IMR-90 (cell line): ENCODE measurements around the gene TMEM101. TPM values are rescaled to one million over a fixed set of nuclear protein-coding genes. Genes with fewer than 3 reads are reported as not detected.
"Not testable (repeated sequence)": the region's sequence is repeated elsewhere in the genome, so short reads cannot be mapped to it uniquely, and the experiment has no call there.

Experiments used
- ATAC-seq: fragments of 200-7000 bp; cut with Tn5 transposase; 2 replicates; pipeline ENCODE4 v1.9.1; 2020; ENCODE audit warnings: low read depth, mild to moderate bottlenecking, moderate library complexity
- BruUV-seq: library from RNA; stranded (reverse); fragments of 400-500 nt; replicated peaks from 2 replicates; lab custom pipeline; 2021; lab: Mats Ljungman, UMichigan
- CTCF ChIA-PET: fragments of 300-600 bp; formaldehyde crosslinking; extraction: SDS; loops from one replicate; lab custom pipeline; 2021; ENCODE audit warnings: antibody characterized with exemption; lab: Yijun Ruan, JAX
- POLR2A ChIA-PET: fragments of 300-600 bp; sonication (Branson Sonifier 250); formaldehyde crosslinking; loops from one replicate; lab custom pipeline; 2022; ENCODE audit warnings: antibody characterized with exemption; ENCODE audit not compliant: unreplicated experiment; lab: Charles Lee
- DNase-seq: peaks from one replicate; pipeline ENCODE4 v3.0.0; 2013
- H2AFZ ChIP-seq: replicated peaks from 2 replicates; pipeline ENCODE3; 2013; ENCODE audit warnings: low read length, mild to moderate bottlenecking; ENCODE audit not compliant: poor library complexity
- H2AK5ac ChIP-seq: 2 replicates; pipeline ENCODE4 v1.6.1; 2013; ENCODE audit warnings: low read depth, low read length, inconsistent platforms
- H2AK9ac ChIP-seq: replicated peaks from 2 replicates; pipeline ENCODE3; 2013; ENCODE audit warnings: mild to moderate bottlenecking, low read depth, low read length, moderate library complexity; ENCODE audit not compliant: poor library complexity
- H2BK120ac ChIP-seq: 2 replicates; pipeline ENCODE4 v1.6.1; 2013; ENCODE audit warnings: low read depth, low read length, inconsistent platforms
- H2BK15ac ChIP-seq: 3 replicates; pipeline ENCODE4 v1.6.1; 2013; ENCODE audit warnings: low read depth, low read length, inconsistent platforms
- H2BK20ac ChIP-seq: 2 replicates; pipeline ENCODE4 v1.6.1; 2013; ENCODE audit warnings: low read depth, mild to moderate bottlenecking, inconsistent platforms, low read length, moderate library complexity
- H2BK5ac ChIP-seq: 2 replicates; pipeline ENCODE4 v1.6.1; 2013; ENCODE audit warnings: mild to moderate bottlenecking, low read depth, low read length, inconsistent platforms; ENCODE audit not compliant: poor library complexity, severe bottlenecking
- H3K14ac ChIP-seq: replicated peaks from 2 replicates; pipeline ENCODE4 v1.6.1; 2013; ENCODE audit warnings: low read depth, low read length, inconsistent platforms
- H3K18ac ChIP-seq: 2 replicates; pipeline ENCODE4 v1.6.1; 2013; ENCODE audit warnings: low read depth, low read length, control low read depth
- H3K23ac ChIP-seq: 2 replicates; pipeline ENCODE4 v1.6.1; 2013; ENCODE audit warnings: low read depth, low read length, inconsistent platforms
- H3K27ac ChIP-seq: 2 replicates; pipeline ENCODE4 v1.5.1; 2013; ENCODE audit warnings: mild to moderate bottlenecking, control low read depth, low read length; ENCODE audit not compliant: insufficient read depth
- H3K27me3 ChIP-seq: 2 replicates; pipeline ENCODE4 v1.6.1; 2013; ENCODE audit warnings: low read length; ENCODE audit not compliant: control insufficient read depth, insufficient read depth
- H3K36me3 ChIP-seq: 2 replicates; pipeline ENCODE4 v1.6.1; 2013; ENCODE audit warnings: low read length, mixed read lengths; ENCODE audit not compliant: control insufficient read depth, insufficient read depth
- H3K4ac ChIP-seq: 2 replicates; pipeline ENCODE4 v1.6.1; 2013; ENCODE audit warnings: low read depth, low read length, inconsistent platforms
- H3K4me1 ChIP-seq: 2 replicates; pipeline ENCODE4 v1.6.1; 2013; ENCODE audit warnings: low read length, mixed read lengths; ENCODE audit not compliant: control insufficient read depth, insufficient read depth
- H3K4me2 ChIP-seq: 2 replicates; pipeline ENCODE4 v1.6.1; 2013; ENCODE audit warnings: low read depth, mild to moderate bottlenecking, control low read depth, low read length, moderate library complexity
- H3K4me3 ChIP-seq: 2 replicates; pipeline ENCODE4 v1.5.1; 2013; ENCODE audit warnings: low read depth, mild to moderate bottlenecking, control low read depth, low read length, moderate library complexity; ENCODE audit not compliant: insufficient read depth
- H3K56ac ChIP-seq: 2 replicates; pipeline ENCODE4 v1.6.1; 2013; ENCODE audit warnings: low read length, inconsistent platforms; ENCODE audit not compliant: insufficient read depth; ENCODE audit errors: extremely low read depth
- H3K79me1 ChIP-seq, 2 experiments: 2 replicates each; pipeline ENCODE4 v1.6.1; 2013; ENCODE audit warnings: low read length in 2 of 2, inconsistent platforms in 1 of 2, low read depth in 1 of 2
- H3K9ac ChIP-seq: 2 replicates; pipeline ENCODE4 v1.6.1; 2013; ENCODE audit warnings: low read depth, low read length, control low read depth
- H3K9me1 ChIP-seq: 2 replicates; pipeline ENCODE4 v1.6.1; 2013; ENCODE audit warnings: low read length, inconsistent platforms; ENCODE audit not compliant: insufficient read depth
- H3K9me3 ChIP-seq: 2 replicates; pipeline ENCODE4 v1.6.1; 2013; ENCODE audit warnings: low read length; ENCODE audit not compliant: control insufficient read depth, insufficient read depth
- H4K20me1 ChIP-seq: 2 replicates; pipeline ENCODE4 v1.6.1; 2013; ENCODE audit warnings: low read length, inconsistent platforms; ENCODE audit not compliant: insufficient read depth
- H4K5ac ChIP-seq: 2 replicates; pipeline ENCODE4 v1.6.1; 2013; ENCODE audit warnings: mild to moderate bottlenecking, low read depth, low read length, control low read depth
- H4K8ac ChIP-seq, 2 experiments: 2 replicates each; pipeline ENCODE4 v1.6.1; 2013; ENCODE audit warnings: low read depth in 2 of 2, low read length in 2 of 2, control low read depth in 1 of 2, inconsistent platforms in 1 of 2
- H4K91ac ChIP-seq: 2 replicates; pipeline ENCODE4 v1.6.1; 2013; ENCODE audit warnings: low read depth, low read length, inconsistent platforms; ENCODE audit not compliant: insufficient read depth
- BHLHE40 ChIP-seq: fragments of 150-350 bp; IDR thresholded peaks from 2 replicates; pipeline ENCODE4 v1.6.1; 2016; ENCODE audit warnings: mild to moderate bottlenecking, low read depth, low read length
- CHD1 ChIP-seq: IDR thresholded peaks from 2 replicates; pipeline ENCODE4 v1.6.1; 2012; ENCODE audit warnings: low read depth, low read length, improper control_type of control experiment
- MAFK ChIP-seq: IDR thresholded peaks from 2 replicates; pipeline ENCODE4 v1.6.1; 2012; ENCODE audit warnings: low read depth, low read length, improper control_type of control experiment
- MAZ ChIP-seq: IDR thresholded peaks from 2 replicates; pipeline ENCODE4 v1.6.1; 2012; ENCODE audit warnings: low read depth, mild to moderate bottlenecking, low read length, improper control_type of control experiment, moderate library complexity, borderline replicate concordance
- POLR2A ChIP-seq: IDR thresholded peaks from 2 replicates; pipeline ENCODE4 v1.6.1; 2012; ENCODE audit warnings: mild to moderate bottlenecking, low read depth, low read length
- RCOR1 ChIP-seq: IDR thresholded peaks from 2 replicates; pipeline ENCODE4 v1.6.1; 2012; ENCODE audit warnings: mild to moderate bottlenecking, low read length, improper control_type of control experiment; ENCODE audit not compliant: insufficient replicate concordance
- SMC3 ChIP-seq: fragments of 150-350 bp; IDR thresholded peaks from 2 replicates; pipeline ENCODE4 v1.6.1; 2016; ENCODE audit warnings: low read depth, mild to moderate bottlenecking, antibody characterized with exemption, low read length, moderate library complexity
- WGBS, 2 experiments: methylation state at CpG; one replicate each; pipeline versions ENCODE4 v1.1.5 to v1.1.7; 2013; ENCODE audit warnings: missing lambda C conversion rate in 2 of 2; ENCODE audit not compliant: insufficient read length in 1 of 2; ENCODE audit errors: extremely low coverage in 2 of 2; 5-methylcytosine and 5-hydroxymethylcytosine counted together
- dilution Hi-C: fragments of 300-500 bp; cut with HindIII; formaldehyde crosslinking; loops from one replicate; pipeline ENCODE4 v1.14.3; 2018; ENCODE audit warnings: low sequenced_read_pairs; ENCODE audit not compliant: unreplicated experiment
- in situ Hi-C: fragments of 300-500 bp; cut with MboI; formaldehyde crosslinking; loops from 3 replicates; pipeline ENCODE4 v1.14.3; 2019; ENCODE audit warnings: low sequenced_read_pairs, inconsistent platforms, mixed read lengths
- intact Hi-C: fragments of 100-400 bp; cut with micrococcal nuclease; formaldehyde crosslinking; loops from 2 replicates; pipeline ENCODE4 v1.10.0; 2022
- polyA plus RNA-seq, 3 experiments: library from polyadenylated mRNA; depleted of rRNA; stranded (reverse); fragments of >200 nt; gene quantifications; 2 replicates each; pipeline ENCODE4 v1.2.3, GENCODE V29; 2012; ENCODE audit warnings: low replicate concordance in 1 of 3
- total RNA-seq: library from RNA; depleted of rRNA; stranded (reverse); fragments of >200 nt; gene quantifications from 2 replicates; pipeline ENCODE4 v1.2.3, GENCODE V29; 2012
- TF ChIP-seq, protein P1 (sequence below): fragments of 150-350 bp; IDR thresholded peaks from 2 replicates; pipeline ENCODE4 v1.6.1; 2016; ENCODE audit warnings: low read depth, mild to moderate bottlenecking, low read length, moderate library complexity, borderline replicate concordance

The TMEM101 gene
- total and polyA plus RNA-seq, 2 of the 4 experiments (the other 2 are of a cell fraction), result 30.7 to 36.6 TPM

DNA sequence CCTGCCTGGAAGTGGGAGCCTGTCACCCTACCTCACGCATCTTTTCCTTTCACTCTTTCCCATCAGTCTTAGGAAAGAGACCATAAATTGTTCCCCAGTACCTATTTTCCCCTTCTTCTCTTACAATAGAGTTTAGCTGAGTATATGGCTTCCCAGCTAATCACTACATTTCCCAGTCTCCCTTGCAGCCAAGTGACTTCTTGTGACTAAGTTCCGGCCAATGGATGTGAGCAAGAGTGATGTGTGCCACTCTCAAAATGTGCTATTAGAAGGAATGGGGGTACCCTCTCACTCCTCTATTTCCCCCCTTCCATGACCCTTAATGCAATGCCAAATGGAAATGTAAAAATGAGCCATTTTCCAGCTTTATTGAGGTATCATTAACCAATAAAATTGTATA, 52.8 kb downstream of the TMEM101 start:
- no peak overlapping the region for H2AK9ac ChIP-seq
- H3K18ac ChIP-seq, result no peak overlapping the region
- H2BK120ac ChIP-seq, result no peak overlapping the region
- H4K20me1 ChIP-seq, result no peaks in the 10 kb centered on the region; the same call in 1 of the 2 replicates
- no peak overlapping the region for H2AFZ ChIP-seq
- WGBS, 2 experiments, result 80% methylated on average over 1 of the region's 2 CpGs; no CpG with 5 or more reads in 1 of the 2 experiments
- H4K8ac ChIP-seq, result no peak overlapping the region
- H3K27me3 ChIP-seq, result peaks cover 26% of the 10 kb centered on the region
- intact Hi-C loops, result no loop called here
- ATAC-seq (no peak), DNase-seq (no peak)
- no TSS peak for BruUV-seq
- H3K23ac ChIP-seq, result no peak overlapping the region
- H4K91ac ChIP-seq, result no peak overlapping the region
- H3K9me1 ChIP-seq, result no peaks in the 10 kb centered on the region
- no peak overlapping the region for H3K9ac ChIP-seq
- CTCF ChIA-PET, result no interaction called here
- H3K36me3 ChIP-seq, result no peaks in the 10 kb centered on the region
- H4K5ac ChIP-seq, result no peak overlapping the region
- in situ Hi-C loops, result no loop called here
- H3K4ac ChIP-seq, result no peak overlapping the region
- POLR2A ChIA-PET, result no interaction called here
- no peaks in the 10 kb centered on the region for H3K4me1 ChIP-seq
- no peak overlapping the region for H3K4me3 ChIP-seq
- dilution Hi-C loops, result no loop called here
- H2AK5ac ChIP-seq, result no peak overlapping the region
- H2BK20ac ChIP-seq, result no peak overlapping the region
- no peak overlapping the region for H3K4me2 ChIP-seq
- no peak overlapping the region for H3K56ac ChIP-seq
- H2BK5ac ChIP-seq, result no peak overlapping the region
- H3K79me1 ChIP-seq, result no peaks in the 10 kb centered on the region
- H3K14ac ChIP-seq, result no peak overlapping the region
- no peak overlapping the region for H2BK15ac ChIP-seq
- H3K27ac ChIP-seq, result no peak overlapping the region
- TF ChIP-seq CHD1 (no peak), SMC3 (no peak), MAZ (no peak), MAFK (no peak), BHLHE40 (no peak), POLR2A (no peak), RCOR1 (no peak)
- TF ChIP-seq, protein P1, sequence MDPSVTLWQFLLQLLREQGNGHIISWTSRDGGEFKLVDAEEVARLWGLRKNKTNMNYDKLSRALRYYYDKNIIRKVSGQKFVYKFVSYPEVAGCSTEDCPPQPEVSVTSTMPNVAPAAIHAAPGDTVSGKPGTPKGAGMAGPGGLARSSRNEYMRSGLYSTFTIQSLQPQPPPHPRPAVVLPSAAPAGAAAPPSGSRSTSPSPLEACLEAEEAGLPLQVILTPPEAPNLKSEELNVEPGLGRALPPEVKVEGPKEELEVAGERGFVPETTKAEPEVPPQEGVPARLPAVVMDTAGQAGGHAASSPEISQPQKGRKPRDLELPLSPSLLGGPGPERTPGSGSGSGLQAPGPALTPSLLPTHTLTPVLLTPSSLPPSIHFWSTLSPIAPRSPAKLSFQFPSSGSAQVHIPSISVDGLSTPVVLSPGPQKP, result no peak
- no peaks in the 10 kb centered on the region for H3K9me3 ChIP-seq

DNA sequence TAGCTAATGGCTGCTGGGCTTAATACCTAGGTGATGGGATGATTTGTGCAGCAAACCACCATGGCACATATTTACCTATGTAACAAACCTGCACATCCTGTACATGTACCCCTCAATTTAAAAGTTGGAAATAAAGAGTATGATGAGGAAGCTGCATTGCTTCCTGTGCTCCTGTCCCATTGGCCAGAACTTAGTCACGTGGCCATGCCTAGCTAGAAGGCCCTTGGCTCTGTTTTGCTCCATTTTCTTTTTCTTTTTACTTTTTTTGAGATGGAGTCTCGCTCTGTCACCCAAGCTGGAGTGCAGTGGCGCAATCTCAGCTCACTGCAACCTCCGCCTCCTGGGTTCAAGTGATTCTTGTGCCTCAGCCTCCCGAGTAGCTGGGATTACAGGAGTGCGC, 53.5 kb downstream of the TMEM101 start:
- dilution Hi-C loops, POLR2A ChIA-PET, H2BK20ac ChIP-seq, H4K8ac ChIP-seq, H2AK5ac ChIP-seq, H3K36me3 ChIP-seq, H2AK9ac ChIP-seq, H3K18ac ChIP-seq, DNase-seq, H3K14ac ChIP-seq, ATAC-seq, H3K4me1 ChIP-seq, H4K5ac ChIP-seq, H4K20me1 ChIP-seq, CTCF ChIA-PET, H2BK120ac ChIP-seq, in situ Hi-C loops, H3K4ac ChIP-seq, H4K91ac ChIP-seq, H3K27ac ChIP-seq, H3K4me2 ChIP-seq, BruUV-seq, H3K56ac ChIP-seq, H3K9me3 ChIP-seq, H3K79me1 ChIP-seq, H3K4me3 ChIP-seq, intact Hi-C loops, H3K9ac ChIP-seq, H2BK5ac ChIP-seq, H3K9me1 ChIP-seq, H2BK15ac ChIP-seq, H2AFZ ChIP-seq, H3K23ac ChIP-seq: not testable (repeated sequence)
- 60% methylated on average over 1 of the region's 6 CpGs; no CpG with 5 or more reads in 1 of the 2 experiments for WGBS, 2 experiments
- H3K27me3 ChIP-seq, result peaks cover 26% of the 10 kb centered on the region
